Adrenal gland (tissue), 12 donors: Measurements from ENCODE around the gene ANKRD33B. TPM values are rescaled to one million over a fixed set of nuclear protein-coding genes. Genes with fewer than 3 reads are reported as not detected.
A peak's percentile ranks its signal among the peaks of the same experiment; 100 is the strongest.

Experiments used
- DNase-seq, 7 donors: peaks; one replicate each; pipeline ENCODE4 v3.0.0-alpha.2; 2019 to 2020
- H3K27ac ChIP-seq, 5 donors: fragments of 200-600 bp; sonication (generic) in 4 of 5; 1 replicate in 3 of 5; 2 replicates in 2 of 5; pipeline versions ENCODE4 v1.5.1 to v1.8.0; 2016 to 2020; ENCODE audit warnings: mild to moderate bottlenecking in 1 of 5
- H3K27me3 ChIP-seq: fragments of 200-600 bp; 2 replicates; pipeline ENCODE4 v1.8.0; 2021
- H3K36me3 ChIP-seq, 2 donors: fragments of 200-600 bp; replicated peaks in 1 of 2; 1 replicate in 1 of 2; 2 replicates in 1 of 2; pipeline versions ENCODE4 v1.5.1 to v1.8.0; 2018 to 2022
- H3K4me1 ChIP-seq, 2 donors: fragments of 200-600 bp; replicated peaks in 1 of 2; 1 replicate in 1 of 2; 2 replicates in 1 of 2; pipeline versions ENCODE4 v1.5.1 to v1.8.0; 2018 to 2021
- H3K4me3 ChIP-seq, 4 donors: fragments of 200-600 bp; sonication (generic) in 3 of 4; one replicate each; pipeline ENCODE4 v1.5.1; 2016 to 2018
- H3K9me3 ChIP-seq, 3 donors: fragments of 200-600 bp; sonication (generic) in 1 of 3; replicated peaks in 1 of 3; 1 replicate in 2 of 3; 2 replicates in 1 of 3; pipeline versions ENCODE4 v1.5.1 to v1.8.0; 2016 to 2021
- POLR2A ChIP-seq, 2 donors: fragments of 450-650 bp; IDR thresholded peaks; one replicate each; pipeline ENCODE4 v1.6.1; 2017; ENCODE audit warnings: antibody characterized with exemption in 2 of 2, mild to moderate bottlenecking in 2 of 2, moderate library complexity in 1 of 2
- WGBS, 4 donors: extraction: QIAGEN DNeasy Blood & Tissue Kit in 2 of 4; methylation state at CpG; one replicate each; pipeline versions ENCODE4 v1.1.5 to v1.1.7; 2013 to 2017; 5-methylcytosine and 5-hydroxymethylcytosine counted together
- intact Hi-C, 2 donors: fragments of 100-400 bp; cut with DNase I; formaldehyde crosslinking; loops; one replicate each; pipeline versions ENCODE4 v1.14.1 to v1.15.0; 2022 to 2023
- polyA plus RNA-seq, 3 donors: library from polyadenylated mRNA; stranded (reverse); fragments of 200-250 nt in 2 of 3; fragments of 350-450 nt in 1 of 3; fragmentation: Illumina TruSeq in 1 of 3; extraction: RNeasy Lipid Tissue Mini Kit (QIAGEN cat#74804) in 1 of 3; gene quantifications; one replicate each; pipeline ENCODE4 v1.2.3, GENCODE V29; 2013 to 2014
- total RNA-seq, 9 donors: library from RNA; depleted of rRNA in 4 of 9; stranded (reverse); fragments of >200 nt in 4 of 9; fragments of 120-200 nt in 1 of 9; fragmentation: NEBNext Ultra II Directional in 1 of 9; extraction: Animal tissue kit (Norgen Biotek cat#: 25700) in 1 of 9; gene quantifications; one replicate each; pipeline versions ENCODE4 v1.1.0 to v1.2.4, GENCODE V29; 2013 to 2023
- TF ChIP-seq, protein P1 (sequence below), 6 experiments: fragments of 450-650 bp in 4 of 6; fragments of 200-600 bp in 2 of 6; sonication (generic) in 1 of 6; IDR thresholded peaks; 1 replicate in 5 of 6; 2 replicates in 1 of 6; pipeline versions ENCODE4 v1.5.1 to v1.8.0; 2016 to 2021; ENCODE audit warnings: antibody characterized with exemption in 6 of 6, mild to moderate bottlenecking in 2 of 6, moderate library complexity in 1 of 6
- donor health status: healthy with polysubstance abuse.
- donor health status: Bipolar disorder and iron deficiency.
- donor health status: DM: yes; HTN: yes; CAD: no.
- donor health status: DM: no; HTN: no; CAD: no.
- donor health status: DM: no; HTN: no; CAD: no.
- donor health status: DM: yes; HTN: yes; CAD: no.

ANKRD33B gene
- total and polyA plus RNA-seq, 12 donors: 0.14 to 0.69 (median 0.23) TPM

DNA sequence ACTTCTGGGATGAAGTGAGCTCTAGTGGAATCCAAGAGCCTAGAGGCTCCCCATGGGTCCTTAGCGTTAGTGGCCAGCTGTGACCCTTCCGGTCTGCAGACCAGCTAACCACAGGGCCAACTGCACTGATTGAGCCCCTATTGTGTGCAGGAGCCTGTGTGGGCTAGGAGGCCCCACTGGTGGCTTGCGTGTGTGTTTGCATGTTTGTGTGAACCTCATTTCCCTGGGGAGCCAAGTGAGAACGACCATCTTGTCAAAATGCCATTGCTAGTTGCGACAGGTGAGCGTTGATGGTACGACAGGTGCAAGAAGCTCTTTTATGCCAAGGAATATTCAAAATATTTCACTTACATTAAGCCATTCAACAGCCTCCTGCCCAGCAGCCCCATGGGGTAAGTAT, 44.1 kb upstream of the ANKRD33B start:
- WGBS, 4 donors: 82 to 92% (median 84%) methylated on average over 7 of the region's 7 CpGs
- intact Hi-C loops: no loop called here
- Histone ChIP-seq H3K4me1 (no peaks in the 10 kb centered on the region), H3K9me3 (no peaks in the 10 kb centered on the region), H3K27me3 (no peaks in the 10 kb centered on the region), H3K36me3 (no peaks in the 10 kb centered on the region), H3K4me3 (no peak overlapping the region), H3K27ac (no peak overlapping the region)
- DNase-seq: no peak
- TF ChIP-seq, protein P1, sequence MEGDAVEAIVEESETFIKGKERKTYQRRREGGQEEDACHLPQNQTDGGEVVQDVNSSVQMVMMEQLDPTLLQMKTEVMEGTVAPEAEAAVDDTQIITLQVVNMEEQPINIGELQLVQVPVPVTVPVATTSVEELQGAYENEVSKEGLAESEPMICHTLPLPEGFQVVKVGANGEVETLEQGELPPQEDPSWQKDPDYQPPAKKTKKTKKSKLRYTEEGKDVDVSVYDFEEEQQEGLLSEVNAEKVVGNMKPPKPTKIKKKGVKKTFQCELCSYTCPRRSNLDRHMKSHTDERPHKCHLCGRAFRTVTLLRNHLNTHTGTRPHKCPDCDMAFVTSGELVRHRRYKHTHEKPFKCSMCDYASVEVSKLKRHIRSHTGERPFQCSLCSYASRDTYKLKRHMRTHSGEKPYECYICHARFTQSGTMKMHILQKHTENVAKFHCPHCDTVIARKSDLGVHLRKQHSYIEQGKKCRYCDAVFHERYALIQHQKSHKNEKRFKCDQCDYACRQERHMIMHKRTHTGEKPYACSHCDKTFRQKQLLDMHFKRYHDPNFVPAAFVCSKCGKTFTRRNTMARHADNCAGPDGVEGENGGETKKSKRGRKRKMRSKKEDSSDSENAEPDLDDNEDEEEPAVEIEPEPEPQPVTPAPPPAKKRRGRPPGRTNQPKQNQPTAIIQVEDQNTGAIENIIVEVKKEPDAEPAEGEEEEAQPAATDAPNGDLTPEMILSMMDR (IDR thresholded peaks at IDR 0.05): no peak
- no peak for TF ChIP-seq POLR2A (IDR thresholded peaks at IDR 0.05)

DNA sequence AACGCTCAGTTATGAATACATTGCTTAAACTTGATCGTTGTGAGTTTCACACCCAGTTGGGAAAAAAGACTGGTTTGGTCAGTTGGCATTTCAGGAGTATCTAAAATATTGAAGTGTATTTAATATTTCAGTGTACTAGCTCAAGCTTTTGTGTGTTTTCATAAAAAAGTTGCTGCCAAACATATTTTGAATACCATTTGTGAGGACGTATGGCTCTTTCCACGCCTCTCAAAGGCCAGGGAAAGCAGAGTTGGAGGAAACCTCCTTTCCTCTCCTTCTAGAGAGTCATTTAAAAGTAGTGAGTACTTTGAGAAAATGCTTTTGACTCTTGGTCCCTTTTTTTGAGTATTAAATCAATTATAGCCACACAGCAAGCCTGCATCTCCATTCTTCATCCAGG, 43.2 kb upstream of the ANKRD33B start:
- no peak overlapping the region for H3K27ac ChIP-seq
- TF ChIP-seq, protein P1 (IDR thresholded peaks at IDR 0.05): no peak
- no peak for TF ChIP-seq POLR2A (IDR thresholded peaks at IDR 0.05)
- WGBS, 4 donors: 61 to 87% (median 64%) methylated on average over 4 of the region's 4 CpGs
- no peaks in the 10 kb centered on the region for H3K36me3 ChIP-seq
- no peak overlapping the region for H3K4me3 ChIP-seq
- intact Hi-C loops: no loop called here
- no peak for DNase-seq
- no peaks in the 10 kb centered on the region for H3K4me1 ChIP-seq
- no peaks in the 10 kb centered on the region for H3K9me3 ChIP-seq
- H3K27me3 ChIP-seq: no peaks in the 10 kb centered on the region

DNA sequence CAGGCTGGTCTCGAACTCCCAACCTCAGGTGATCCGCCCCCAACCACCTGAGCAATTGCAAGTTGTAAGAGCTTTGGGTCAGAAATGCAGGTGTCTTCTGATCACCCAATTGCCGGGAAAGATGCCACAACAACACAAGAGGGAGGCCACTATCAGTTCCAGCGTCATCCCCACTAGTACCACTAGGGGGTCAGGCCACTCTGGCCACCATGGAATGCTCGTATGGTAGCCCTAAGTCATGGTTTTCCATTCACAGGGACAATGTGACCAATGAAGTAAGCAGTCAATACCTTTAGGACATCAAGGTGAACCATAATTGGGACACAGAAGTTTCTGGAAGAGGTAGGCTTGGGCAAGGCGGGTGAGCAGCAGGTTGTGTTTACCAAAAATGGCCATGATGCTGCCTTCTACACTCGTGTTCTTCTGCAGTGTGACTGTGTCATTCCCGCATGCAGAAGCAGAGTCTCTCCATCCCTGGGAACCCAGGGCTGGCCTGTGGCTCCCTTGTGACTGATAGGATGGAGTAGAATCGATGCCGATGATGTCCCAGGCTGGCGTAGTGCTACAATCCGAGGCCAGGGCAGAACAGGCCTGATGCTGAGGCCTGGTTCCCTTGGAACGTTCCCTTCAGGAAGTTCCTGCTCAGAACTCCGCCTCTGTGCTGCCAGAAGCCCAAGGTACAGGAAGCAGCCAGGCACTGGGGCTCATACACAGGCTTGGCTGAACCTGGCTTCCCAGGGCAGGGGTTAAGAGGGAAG, 42.2 kb upstream of the ANKRD33B start:
- 84 to 89% (median 87%) methylated on average over 11 to 14 of the region's 14 CpGs for WGBS, 4 donors
- H3K4me1 ChIP-seq: no peaks in the 10 kb centered on the region
- H3K9me3 ChIP-seq: no peaks in the 10 kb centered on the region
- no peaks in the 10 kb centered on the region for H3K36me3 ChIP-seq
- no peak overlapping the region for H3K27ac ChIP-seq
- DNase-seq: no peak
- no peaks in the 10 kb centered on the region for H3K27me3 ChIP-seq
- H3K4me3 ChIP-seq: no peak overlapping the region
- intact Hi-C loops: no loop called here
- TF ChIP-seq, protein P1 (IDR thresholded peaks at IDR 0.05): peak in 1 of 6 experiments; percentile 12
- no peak for TF ChIP-seq POLR2A (IDR thresholded peaks at IDR 0.05)

DNA sequence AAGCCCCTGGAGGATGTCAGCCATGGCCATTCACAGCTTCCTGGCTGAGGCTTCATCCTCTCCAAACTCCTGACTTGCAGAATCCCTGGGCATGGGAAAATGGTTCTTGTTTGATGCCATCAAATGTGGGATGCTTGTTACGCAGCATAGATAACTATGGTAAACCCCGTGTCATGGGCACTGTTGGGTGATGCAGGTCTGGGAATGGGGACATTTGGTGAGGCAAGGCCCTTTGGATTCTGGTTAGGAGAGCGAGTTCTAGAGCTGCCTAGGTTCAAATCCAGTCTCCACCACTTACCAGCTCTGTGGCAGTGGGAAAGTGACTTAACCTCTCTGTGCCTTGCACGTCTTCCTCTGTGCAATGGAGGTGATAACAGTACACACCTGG, 41.7 kb upstream of the ANKRD33B start:
- intact Hi-C loops: no loop called here
- Histone ChIP-seq H3K9me3 (no peaks in the 10 kb centered on the region), H3K27ac (no peak overlapping the region), H3K4me1 (no peaks in the 10 kb centered on the region), H3K27me3 (no peaks in the 10 kb centered on the region), H3K36me3 (no peaks in the 10 kb centered on the region), H3K4me3 (no peak overlapping the region)
- no peak for DNase-seq
- 82 to 95% (median 93%) methylated on average over 3 to 4 of the region's 4 CpGs for WGBS, 4 donors
- no peak for TF ChIP-seq POLR2A (IDR thresholded peaks at IDR 0.05)
- TF ChIP-seq, protein P1 (IDR thresholded peaks at IDR 0.05): no peak
